AG09309 (cell line): ENCODE data around the gene NRTN.
"Not testable (repeated sequence)": the region's sequence is repeated elsewhere in the genome, so short reads cannot be mapped to it uniquely, and the experiment has no call there.

Experiments used
- DNase-seq: peaks from one replicate; pipeline ENCODE4 v3.0.0-alpha.2; 2010; ENCODE audit warnings: low read depth
- H3K4me3 ChIP-seq: 2 replicates; pipeline ENCODE4 v1.5.1; 2011; ENCODE audit warnings: mild to moderate bottlenecking, low read depth, low read length, moderate library complexity; ENCODE audit not compliant: control insufficient read depth
- TF ChIP-seq, protein P1 (sequence below): IDR thresholded peaks from 2 replicates; pipeline ENCODE4 v1.5.1; 2011; ENCODE audit warnings: mild to moderate bottlenecking, low read depth, low read length, inconsistent platforms; ENCODE audit not compliant: insufficient read depth, control insufficient read depth; ENCODE audit errors: missing control alignments

NRTN gene

DNA sequence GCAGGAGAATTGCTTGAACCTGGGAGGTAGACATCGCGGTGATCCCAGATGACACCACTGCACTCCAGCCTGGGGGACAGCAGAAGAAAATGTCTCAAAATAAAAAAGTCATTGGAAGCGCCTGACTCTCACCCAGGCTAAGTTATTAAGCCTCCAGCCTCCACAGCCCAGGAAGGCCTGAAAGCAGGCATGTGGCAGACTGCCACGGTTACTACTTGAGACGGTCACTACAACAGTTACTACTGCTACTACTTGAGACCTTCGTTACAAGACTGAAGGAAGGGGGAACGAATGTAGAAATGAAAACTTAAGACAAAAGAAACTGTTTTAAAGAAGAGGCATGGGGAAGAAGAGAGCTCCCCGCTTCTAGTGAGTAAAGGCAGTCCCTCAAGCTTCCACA is 29.9 kb upstream of the NRTN start:
- TF ChIP-seq, protein P1, sequence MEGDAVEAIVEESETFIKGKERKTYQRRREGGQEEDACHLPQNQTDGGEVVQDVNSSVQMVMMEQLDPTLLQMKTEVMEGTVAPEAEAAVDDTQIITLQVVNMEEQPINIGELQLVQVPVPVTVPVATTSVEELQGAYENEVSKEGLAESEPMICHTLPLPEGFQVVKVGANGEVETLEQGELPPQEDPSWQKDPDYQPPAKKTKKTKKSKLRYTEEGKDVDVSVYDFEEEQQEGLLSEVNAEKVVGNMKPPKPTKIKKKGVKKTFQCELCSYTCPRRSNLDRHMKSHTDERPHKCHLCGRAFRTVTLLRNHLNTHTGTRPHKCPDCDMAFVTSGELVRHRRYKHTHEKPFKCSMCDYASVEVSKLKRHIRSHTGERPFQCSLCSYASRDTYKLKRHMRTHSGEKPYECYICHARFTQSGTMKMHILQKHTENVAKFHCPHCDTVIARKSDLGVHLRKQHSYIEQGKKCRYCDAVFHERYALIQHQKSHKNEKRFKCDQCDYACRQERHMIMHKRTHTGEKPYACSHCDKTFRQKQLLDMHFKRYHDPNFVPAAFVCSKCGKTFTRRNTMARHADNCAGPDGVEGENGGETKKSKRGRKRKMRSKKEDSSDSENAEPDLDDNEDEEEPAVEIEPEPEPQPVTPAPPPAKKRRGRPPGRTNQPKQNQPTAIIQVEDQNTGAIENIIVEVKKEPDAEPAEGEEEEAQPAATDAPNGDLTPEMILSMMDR: no peak
- no peak for DNase-seq
- H3K4me3 ChIP-seq: no peak overlapping the region

- DNase-seq: peak; percentile 48
- no peak overlapping the region for H3K4me3 ChIP-seq
- TF ChIP-seq, protein P1: no peak
Measured at GRCh38 chr19:5775668-5776309, 29.1 kb upstream of the NRTN start.

GRCh38 chr19:5778402-5778801 is 26.5 kb upstream of the NRTN start:
- TF ChIP-seq, protein P1: no peak
- H3K4me3 ChIP-seq: no peak overlapping the region
- DNase-seq: no peak

DNA sequence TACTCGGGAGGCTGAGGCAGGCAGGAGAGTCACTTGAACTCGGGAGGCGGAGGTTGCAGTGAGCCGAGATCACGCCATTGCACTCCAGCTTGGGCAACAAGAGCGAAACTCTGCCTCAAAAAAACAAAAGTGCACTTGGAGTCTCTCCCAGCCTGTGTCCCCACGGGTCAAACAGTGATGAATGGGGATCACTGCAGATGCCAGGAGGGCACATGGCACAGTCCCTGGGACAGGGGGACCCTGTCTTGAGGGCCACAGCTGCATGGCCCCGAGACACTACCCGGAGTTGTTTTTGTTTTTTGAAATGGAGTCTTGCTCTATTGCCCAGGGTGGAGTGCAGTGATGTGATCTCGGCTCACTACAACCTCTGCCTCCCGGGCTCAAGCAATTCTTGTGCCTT is 24.0 kb upstream of the NRTN start:
- H3K4me3 ChIP-seq, DNase-seq: not testable (repeated sequence)

GRCh38 chr19:5782322-5782721 is 22.5 kb upstream of the NRTN start:
- TF ChIP-seq, protein P1: no peak
- no peak overlapping the region for H3K4me3 ChIP-seq
- no peak for DNase-seq

GRCh38 chr19:5782945-5783919 is 21.6 kb upstream of the NRTN start:
- no peak overlapping the region for H3K4me3 ChIP-seq
- no peak for DNase-seq
- TF ChIP-seq, protein P1: no peak

DNA sequence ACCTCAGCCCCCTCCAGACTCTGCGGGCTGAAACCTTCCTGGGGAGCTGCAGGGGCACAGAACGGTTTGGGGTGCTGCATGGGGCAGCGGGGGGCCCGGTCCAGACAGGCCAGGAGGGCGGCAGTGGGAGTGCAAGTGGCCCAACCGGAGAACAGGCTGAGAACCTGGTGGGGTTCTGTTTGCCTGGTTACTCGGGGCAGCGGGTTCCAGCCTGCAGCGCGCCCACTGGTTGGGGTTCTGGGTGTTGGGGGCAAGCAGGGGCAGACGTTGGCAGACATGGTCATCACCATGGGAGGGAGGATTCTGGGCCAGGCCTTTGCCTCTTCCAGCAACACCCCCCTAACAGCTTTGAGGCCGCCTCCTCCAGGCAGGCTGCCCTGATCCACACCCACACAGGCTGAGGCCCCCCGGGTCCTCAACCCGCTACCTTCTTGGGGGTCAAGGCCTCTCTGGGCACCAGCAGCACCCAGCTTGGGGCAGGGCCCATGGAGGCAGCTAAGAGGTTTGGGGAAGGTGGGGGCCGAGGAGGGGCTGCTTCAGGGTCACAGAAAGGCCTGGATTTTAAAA is 20.2 kb upstream of the NRTN start, which contains the start of gene PRR22:
Gene PRR22, minus strand, starts transcription at position 166 of the 567 bp plus-strand sequence. Its CDS starts 86 bp downstream, at position 80.
- TF ChIP-seq, protein P1: no peak
- DNase-seq: no peak
- no peak within 1 kb of the TSS for H3K4me3 ChIP-seq
